ENCODE measurements around the gene CTCFL. TPM values are rescaled to one million over a fixed set of nuclear protein-coding genes. Genes with fewer than 3 reads are reported as not detected.

CTCFL gene
- total RNA-seq, 4 donors from 2014 or later, result not detected

- intact Hi-C loops (cut with DNase I; ENCODE audit: low total_unique reads), result no loop called here
- no peak for TF ChIP-seq POLR2A (IDR thresholded peaks at IDR 0.05)
- TF ChIP-seq CTCF (IDR thresholded peaks at IDR 0.05), result no peak
- WGBS, 2 donors, result 39 to 44% methylated on average over 6 of the region's 6 CpGs
- H3K4me3 ChIP-seq (ENCODE audit: low read depth, poor library complexity, severe bottlenecking), result no peak overlapping the region
- DNase-seq (ENCODE audit: low spot score in 2 of 2), result no peak
Measured at GRCh38 chr20:57467742-57468141, 57.2 kb downstream of the CTCFL start.

GRCh38 chr20:57465943-57466342 is 59.0 kb downstream of the CTCFL start:
- WGBS, 2 donors, result 67 to 83% methylated on average over 4 of the region's 4 CpGs
- no peak for DNase-seq (ENCODE audit: low spot score in 2 of 2)

GRCh38 chr20:57465486-57465885 is 59.5 kb downstream of the CTCFL start:
- 90 to 97% methylated on average over 8 of the region's 8 CpGs for WGBS, 2 donors
- intact Hi-C loops (cut with DNase I; ENCODE audit: low total_unique reads), result no loop called here
- no peak for DNase-seq (ENCODE audit: low spot score in 2 of 2)
- no peak for TF ChIP-seq POLR2A (IDR thresholded peaks at IDR 0.05)
- TF ChIP-seq CTCF (IDR thresholded peaks at IDR 0.05), result no peak
- no peak overlapping the region for H3K4me3 ChIP-seq (ENCODE audit: low read depth, poor library complexity, severe bottlenecking)

More at GRCh38 chr20:57465943-57466342, 59.0 kb downstream of the CTCFL start:
- TF ChIP-seq CTCF (IDR thresholded peaks at IDR 0.05) (no peak), POLR2A (IDR thresholded peaks at IDR 0.05) (no peak)
- intact Hi-C loops (cut with DNase I; ENCODE audit: low total_unique reads), result no loop called here
- H3K4me3 ChIP-seq (ENCODE audit: low read depth, poor library complexity, severe bottlenecking), result no peak overlapping the region

- intact Hi-C loops (cut with DNase I; ENCODE audit: low total_unique reads), result no loop called here
- TF ChIP-seq POLR2A (IDR thresholded peaks at IDR 0.05) (no peak), CTCF (IDR thresholded peaks at IDR 0.05) (no peak)
- WGBS, 2 donors, result 76 to 84% methylated on average over 13 of the region's 13 CpGs
- no peak overlapping the region for H3K4me3 ChIP-seq (ENCODE audit: low read depth, poor library complexity, severe bottlenecking)
- no peak for DNase-seq (ENCODE audit: low spot score in 2 of 2)
Measured at GRCh38 chr20:57464642-57465211, 60.2 kb downstream of the CTCFL start.

GRCh38 chr20:57462781-57463180 is 62.2 kb downstream of the CTCFL start:
- WGBS, 2 donors, result 92 to 94% methylated on average over 8 of the region's 8 CpGs
- H3K4me3 ChIP-seq (ENCODE audit: low read depth, poor library complexity, severe bottlenecking), result no peak overlapping the region
- DNase-seq (ENCODE audit: low spot score in 2 of 2), result no peak
- intact Hi-C loops (cut with DNase I; ENCODE audit: low total_unique reads), result no loop called here
- TF ChIP-seq CTCF (IDR thresholded peaks at IDR 0.05) (no peak), POLR2A (IDR thresholded peaks at IDR 0.05) (no peak)

- TF ChIP-seq POLR2A (IDR thresholded peaks at IDR 0.05), result no peak
- no peak for TF ChIP-seq CTCF (IDR thresholded peaks at IDR 0.05)
- intact Hi-C loops (cut with DNase I; ENCODE audit: low total_unique reads), result no loop called here
- DNase-seq (ENCODE audit: low spot score in 2 of 2), result no peak
- 85 to 88% methylated on average over 7 of the region's 7 CpGs for WGBS, 2 donors
- no peak overlapping the region for H3K4me3 ChIP-seq (ENCODE audit: low read depth, poor library complexity, severe bottlenecking)
Measured at GRCh38 chr20:57461726-57462125, 63.2 kb downstream of the CTCFL start.

All from lower leg skin (tissue), 4 donors.